Adrenal gland (tissue), 12 donors: Measurements from ENCODE around the gene THUMPD3. TPM values are rescaled to one million over a fixed set of nuclear protein-coding genes. Genes with fewer than 3 reads are reported as not detected.
A peak's percentile ranks its signal among the peaks of the same experiment; 100 is the strongest.

Experiments used
- DNase-seq, 7 donors: peaks; one replicate each; pipeline ENCODE4 v3.0.0-alpha.2; 2019 to 2020
- H3K27ac ChIP-seq, 5 donors: fragments of 200-600 bp; sonication (generic) in 4 of 5; 1 replicate in 3 of 5; 2 replicates in 2 of 5; pipeline versions ENCODE4 v1.5.1 to v1.8.0; 2016 to 2020; ENCODE audit warnings: mild to moderate bottlenecking in 1 of 5
- H3K27me3 ChIP-seq: fragments of 200-600 bp; 2 replicates; pipeline ENCODE4 v1.8.0; 2021
- H3K36me3 ChIP-seq, 2 donors: fragments of 200-600 bp; replicated peaks in 1 of 2; 1 replicate in 1 of 2; 2 replicates in 1 of 2; pipeline versions ENCODE4 v1.5.1 to v1.8.0; 2018 to 2022
- H3K4me1 ChIP-seq, 2 donors: fragments of 200-600 bp; replicated peaks in 1 of 2; 1 replicate in 1 of 2; 2 replicates in 1 of 2; pipeline versions ENCODE4 v1.5.1 to v1.8.0; 2018 to 2021
- H3K4me3 ChIP-seq, 4 donors: fragments of 200-600 bp; sonication (generic) in 3 of 4; one replicate each; pipeline ENCODE4 v1.5.1; 2016 to 2018
- H3K9me3 ChIP-seq, 3 donors: fragments of 200-600 bp; sonication (generic) in 1 of 3; replicated peaks in 1 of 3; 1 replicate in 2 of 3; 2 replicates in 1 of 3; pipeline versions ENCODE4 v1.5.1 to v1.8.0; 2016 to 2021
- POLR2A ChIP-seq, 2 donors: fragments of 450-650 bp; IDR thresholded peaks; one replicate each; pipeline ENCODE4 v1.6.1; 2017; ENCODE audit warnings: antibody characterized with exemption in 2 of 2, mild to moderate bottlenecking in 2 of 2, moderate library complexity in 1 of 2
- WGBS, 4 donors: extraction: QIAGEN DNeasy Blood & Tissue Kit in 2 of 4; methylation state at CpG; one replicate each; pipeline versions ENCODE4 v1.1.5 to v1.1.7; 2013 to 2017; 5-methylcytosine and 5-hydroxymethylcytosine counted together
- intact Hi-C, 2 donors: fragments of 100-400 bp; cut with DNase I; formaldehyde crosslinking; loops; one replicate each; pipeline versions ENCODE4 v1.14.1 to v1.15.0; 2022 to 2023
- polyA plus RNA-seq, 3 donors: library from polyadenylated mRNA; stranded (reverse); fragments of 200-250 nt in 2 of 3; fragments of 350-450 nt in 1 of 3; fragmentation: Illumina TruSeq in 1 of 3; extraction: RNeasy Lipid Tissue Mini Kit (QIAGEN cat#74804) in 1 of 3; gene quantifications; one replicate each; pipeline ENCODE4 v1.2.3, GENCODE V29; 2013 to 2014
- total RNA-seq, 9 donors: library from RNA; depleted of rRNA in 4 of 9; stranded (reverse); fragments of >200 nt in 4 of 9; fragments of 120-200 nt in 1 of 9; fragmentation: NEBNext Ultra II Directional in 1 of 9; extraction: Animal tissue kit (Norgen Biotek cat#: 25700) in 1 of 9; gene quantifications; one replicate each; pipeline versions ENCODE4 v1.1.0 to v1.2.4, GENCODE V29; 2013 to 2023
- TF ChIP-seq, protein P1 (sequence below), 6 experiments: fragments of 450-650 bp in 4 of 6; fragments of 200-600 bp in 2 of 6; sonication (generic) in 1 of 6; IDR thresholded peaks; 1 replicate in 5 of 6; 2 replicates in 1 of 6; pipeline versions ENCODE4 v1.5.1 to v1.8.0; 2016 to 2021; ENCODE audit warnings: antibody characterized with exemption in 6 of 6, mild to moderate bottlenecking in 2 of 6, moderate library complexity in 1 of 6
- donor health status: healthy with polysubstance abuse.
- donor health status: Bipolar disorder and iron deficiency.
- donor health status: DM: yes; HTN: yes; CAD: no.
- donor health status: DM: no; HTN: no; CAD: no.
- donor health status: DM: no; HTN: no; CAD: no.
- donor health status: DM: yes; HTN: yes; CAD: no.

THUMPD3 gene
- total and polyA plus RNA-seq, 12 donors = 20.1 to 84.3 (median 42.8) TPM

DNA sequence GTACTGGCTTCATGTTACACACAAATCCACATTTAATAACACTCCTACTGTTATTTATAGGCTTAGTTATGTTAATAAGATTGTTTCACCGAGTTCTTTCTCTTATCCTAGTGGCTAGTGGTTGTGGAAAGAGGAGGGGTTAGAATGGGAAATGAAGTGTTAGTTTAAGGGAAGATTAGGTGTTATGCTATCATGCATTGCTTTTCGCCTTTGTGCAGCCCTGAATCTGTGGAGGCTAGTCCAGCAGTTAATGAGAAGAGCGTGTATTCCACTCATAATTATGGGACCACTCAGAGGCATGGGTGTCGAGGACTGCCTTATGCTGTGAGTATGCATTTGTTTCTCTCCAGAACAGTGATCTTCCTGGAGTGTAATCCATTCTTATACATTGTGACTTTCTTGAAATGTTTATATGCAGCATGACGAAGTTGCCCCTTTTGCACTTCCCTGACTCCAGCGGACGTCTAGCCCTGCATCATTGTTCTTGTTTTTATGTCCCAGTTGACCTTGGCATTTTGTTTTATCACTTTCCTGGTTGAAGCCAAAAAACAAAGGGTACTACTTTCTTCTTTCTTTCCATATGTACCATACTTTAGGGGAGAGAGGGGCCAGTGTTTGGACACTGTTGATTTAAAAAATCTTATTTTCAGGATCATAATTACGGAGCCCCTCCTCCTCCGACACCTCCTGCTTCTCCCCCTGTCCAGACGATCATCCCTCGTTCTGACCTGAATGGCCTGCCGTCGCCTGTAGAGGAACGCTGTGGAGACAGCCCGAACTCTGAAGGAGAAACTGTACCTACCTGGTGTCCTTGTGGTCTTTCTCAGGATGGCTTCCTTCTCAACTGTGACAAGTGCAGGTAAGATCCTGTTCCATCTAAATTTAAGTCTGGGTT, 71.0 kb downstream of the THUMPD3 start:
- Histone ChIP-seq H3K27ac (peak overlapping the region; percentile 29 to 85 (median 52)), H3K36me3 (peaks cover 0 to 98% of the 10 kb centered on the region in 2 donors), H3K4me1 (peaks cover 22 to 25% of the 10 kb centered on the region in 2 donors), H3K9me3 (no peaks in the 10 kb centered on the region), H3K27me3 (no peaks in the 10 kb centered on the region), H3K4me3 (peak overlapping the region in 1 of 4 donors; percentile 8)
- DNase-seq = peak in 6 of 7 donors; percentile 35 to 72 (median 42)
- WGBS, 4 donors = 52 to 59% (median 56%) methylated on average over 15 of the region's 15 CpGs
- intact Hi-C loops = no loop called here
- TF ChIP-seq POLR2A (IDR thresholded peaks at IDR 0.05) = no peak
- TF ChIP-seq, protein P1, sequence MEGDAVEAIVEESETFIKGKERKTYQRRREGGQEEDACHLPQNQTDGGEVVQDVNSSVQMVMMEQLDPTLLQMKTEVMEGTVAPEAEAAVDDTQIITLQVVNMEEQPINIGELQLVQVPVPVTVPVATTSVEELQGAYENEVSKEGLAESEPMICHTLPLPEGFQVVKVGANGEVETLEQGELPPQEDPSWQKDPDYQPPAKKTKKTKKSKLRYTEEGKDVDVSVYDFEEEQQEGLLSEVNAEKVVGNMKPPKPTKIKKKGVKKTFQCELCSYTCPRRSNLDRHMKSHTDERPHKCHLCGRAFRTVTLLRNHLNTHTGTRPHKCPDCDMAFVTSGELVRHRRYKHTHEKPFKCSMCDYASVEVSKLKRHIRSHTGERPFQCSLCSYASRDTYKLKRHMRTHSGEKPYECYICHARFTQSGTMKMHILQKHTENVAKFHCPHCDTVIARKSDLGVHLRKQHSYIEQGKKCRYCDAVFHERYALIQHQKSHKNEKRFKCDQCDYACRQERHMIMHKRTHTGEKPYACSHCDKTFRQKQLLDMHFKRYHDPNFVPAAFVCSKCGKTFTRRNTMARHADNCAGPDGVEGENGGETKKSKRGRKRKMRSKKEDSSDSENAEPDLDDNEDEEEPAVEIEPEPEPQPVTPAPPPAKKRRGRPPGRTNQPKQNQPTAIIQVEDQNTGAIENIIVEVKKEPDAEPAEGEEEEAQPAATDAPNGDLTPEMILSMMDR (IDR thresholded peaks at IDR 0.05) = no peak

DNA sequence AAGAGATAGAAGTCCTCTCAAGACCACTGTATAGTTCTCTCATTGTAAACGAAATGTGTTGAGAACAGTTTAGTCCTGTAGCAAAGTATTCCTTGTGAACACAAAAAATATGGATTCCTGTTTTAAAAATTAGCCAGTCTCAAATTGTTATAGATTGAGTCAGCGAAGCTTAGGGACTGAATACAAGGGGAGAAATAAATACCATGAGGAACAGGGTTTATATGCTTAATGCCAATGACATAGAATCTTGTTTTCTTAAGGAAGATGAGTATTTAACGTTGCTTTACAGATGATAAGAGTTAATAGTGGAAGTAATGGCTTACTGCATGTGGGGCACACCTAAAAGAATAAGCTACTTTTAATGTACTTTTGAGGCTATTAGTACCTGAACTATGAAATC, 72.5 kb downstream of the THUMPD3 start:
- H3K4me1 ChIP-seq = peaks cover 22 to 34% of the 10 kb centered on the region in 2 donors
- TF ChIP-seq POLR2A (IDR thresholded peaks at IDR 0.05) = no peak
- TF ChIP-seq, protein P1 (IDR thresholded peaks at IDR 0.05) = no peak
- no peaks in the 10 kb centered on the region for H3K9me3 ChIP-seq
- H3K27me3 ChIP-seq = no peaks in the 10 kb centered on the region
- no peak for DNase-seq
- peaks cover 0 to 98% of the 10 kb centered on the region in 2 donors for H3K36me3 ChIP-seq
- intact Hi-C loops = no loop called here
- H3K4me3 ChIP-seq = no peak overlapping the region
- peak overlapping the region in 1 of 5 donors; percentile 10 for H3K27ac ChIP-seq
- WGBS, 4 donors = 81 to 90% (median 86%) methylated on average over 3 of the region's 3 CpGs

Other genes with a start within 250 kb of the THUMPD3 start
- 10 to 100 TPM; 11.0 to 35.0 (median 21.0) TPM for gene SRGAP3, start 113.4 kb upstream of the THUMPD3 start, total RNA-seq
- gene SRGAP3, start 113.4 kb upstream of the THUMPD3 start, polyA plus RNA-seq = 1 to 10 TPM; 3.3 to 8.8 (median 8.1) TPM
- gene SETD5, start 34.6 kb downstream of the THUMPD3 start, total RNA-seq = 100 to 1,000 TPM in 2 of 9 donors, 10 to 100 TPM in 7; 46.5 to 135 (median 92.2) TPM
- 10 to 100 TPM; 35.3 to 72.5 (median 63.1) TPM for gene SETD5, start 34.6 kb downstream of the THUMPD3 start, polyA plus RNA-seq
- 1 to 10 TPM in 3 of 9 donors, under 1 TPM in 4, not detected in 2; 0.04 to 2.9 (median 0.83) TPM for gene LHFPL4, start 190.8 kb downstream of the THUMPD3 start, total RNA-seq
- 1 to 10 TPM in 2 of 3 donors, under 1 TPM in 1; 0.67 to 3.5 (median 1.2) TPM for gene LHFPL4, start 190.8 kb downstream of the THUMPD3 start, polyA plus RNA-seq